Stomach smooth muscle (tissue), 2 donors: ENCODE data around the gene FYN.

Source experiments
- H3K27ac ChIP-seq: one replicate; pipeline ENCODE4 v1.7.0; 2013; ENCODE audit warnings: mild to moderate bottlenecking, low read length, inconsistent platforms
- H3K27me3 ChIP-seq, 2 donors: one replicate each; pipeline ENCODE4 v1.7.0; 2013; ENCODE audit warnings: low read length in 2 of 2; ENCODE audit not compliant: insufficient read depth in 2 of 2, control insufficient read depth in 1 of 2
- H3K36me3 ChIP-seq, 2 donors: one replicate each; pipeline ENCODE4 v1.7.0; 2013; ENCODE audit warnings: low read length in 2 of 2; ENCODE audit not compliant: control insufficient read depth in 2 of 2, insufficient read depth in 2 of 2
- H3K4me1 ChIP-seq: one replicate; pipeline ENCODE4 v1.7.0; 2013; ENCODE audit warnings: low read length; ENCODE audit not compliant: control insufficient read depth, insufficient read depth
- H3K4me3 ChIP-seq, 2 donors: one replicate each; pipeline ENCODE4 v1.7.0; 2013; ENCODE audit warnings: low read length in 2 of 2
- H3K9ac ChIP-seq, 2 donors: one replicate each; pipeline ENCODE4 v1.7.0; 2013; ENCODE audit warnings: low read length in 2 of 2, mild to moderate bottlenecking in 1 of 2
- H3K9me3 ChIP-seq, 2 donors: one replicate each; pipeline ENCODE4 v1.7.0; 2013; ENCODE audit warnings: low read length in 2 of 2; ENCODE audit not compliant: control insufficient read depth in 2 of 2
- donor health status: healthy.
- donor health status: Pancreatic carcinoma.

The FYN gene

GRCh38 chr6:111768431-111768770, 104.9 kb downstream of the FYN start:
- Histone ChIP-seq H3K9ac (no peak overlapping the region), H3K36me3 (peaks cover 0 to 3% of the 10 kb centered on the region in 2 donors), H3K4me3 (no peak overlapping the region), H3K27ac (no peak overlapping the region), H3K9me3 (no peaks in the 10 kb centered on the region), H3K27me3 (no peaks in the 10 kb centered on the region), H3K4me1 (no peaks in the 10 kb centered on the region)

GRCh38 chr6:111767752-111768430, 105.4 kb downstream of the FYN start:
- Histone ChIP-seq H3K27me3 (no peaks in the 10 kb centered on the region), H3K27ac (no peak overlapping the region), H3K36me3 (peaks cover 0 to 3% of the 10 kb centered on the region in 2 donors), H3K4me3 (no peak overlapping the region), H3K9me3 (no peaks in the 10 kb centered on the region), H3K4me1 (no peaks in the 10 kb centered on the region), H3K9ac (no peak overlapping the region)

- H3K27ac ChIP-seq, result no peak overlapping the region
- H3K36me3 ChIP-seq, result peaks cover 0 to 3% of the 10 kb centered on the region in 2 donors
- no peak overlapping the region for H3K4me3 ChIP-seq
- H3K9ac ChIP-seq, result no peak overlapping the region
- H3K9me3 ChIP-seq, result no peaks in the 10 kb centered on the region
- H3K27me3 ChIP-seq, result no peaks in the 10 kb centered on the region
- peaks cover 11% of the 10 kb centered on the region for H3K4me1 ChIP-seq
These were observed 106.9 kb downstream of the FYN start for GRCh38 chr6:111766201-111766857.

GRCh38 chr6:111765763-111766162, 107.5 kb downstream of the FYN start:
- Histone ChIP-seq H3K27me3 (no peaks in the 10 kb centered on the region), H3K9ac (no peak overlapping the region), H3K9me3 (no peaks in the 10 kb centered on the region), H3K27ac (no peak overlapping the region), H3K4me1 (peaks cover 16% of the 10 kb centered on the region), H3K36me3 (peaks cover 0 to 3% of the 10 kb centered on the region in 2 donors), H3K4me3 (no peak overlapping the region)

GRCh38 chr6:111764238-111765175, 108.7 kb downstream of the FYN start:
- Histone ChIP-seq H3K4me1 (peaks cover 26% of the 10 kb centered on the region), H3K27me3 (no peaks in the 10 kb centered on the region), H3K9me3 (no peaks in the 10 kb centered on the region), H3K36me3 (peaks cover 0 to 3% of the 10 kb centered on the region in 2 donors), H3K27ac (no peak overlapping the region), H3K9ac (no peak overlapping the region), H3K4me3 (no peak overlapping the region)

GRCh38 chr6:111763381-111763780, 109.9 kb downstream of the FYN start:
- no peak overlapping the region for H3K27ac ChIP-seq
- no peak overlapping the region for H3K4me3 ChIP-seq
- H3K9ac ChIP-seq, result no peak overlapping the region
- peaks cover 33% of the 10 kb centered on the region for H3K4me1 ChIP-seq
- H3K36me3 ChIP-seq, result peaks cover 0 to 3% of the 10 kb centered on the region in 2 donors
- no peaks in the 10 kb centered on the region for H3K9me3 ChIP-seq
- no peaks in the 10 kb centered on the region for H3K27me3 ChIP-seq

GRCh38 chr6:111761783-111762312, 111.4 kb downstream of the FYN start:
- H3K4me3 ChIP-seq, result no peak overlapping the region
- H3K9ac ChIP-seq, result no peak overlapping the region
- peaks cover 0 to 3% of the 10 kb centered on the region in 2 donors for H3K36me3 ChIP-seq
- H3K4me1 ChIP-seq, result peaks cover 33% of the 10 kb centered on the region
- H3K27me3 ChIP-seq, result no peaks in the 10 kb centered on the region
- peak overlapping the region; percentile 38 for H3K27ac ChIP-seq
- H3K9me3 ChIP-seq, result no peaks in the 10 kb centered on the region

- H3K36me3 ChIP-seq, result peaks cover 0 to 3% of the 10 kb centered on the region in 2 donors
- peak overlapping the region in 1 of 2 donors; percentile 10 for H3K4me3 ChIP-seq
- no peaks in the 10 kb centered on the region for H3K27me3 ChIP-seq
- H3K9me3 ChIP-seq, result no peaks in the 10 kb centered on the region
- H3K9ac ChIP-seq, result no peak overlapping the region
- peaks cover 33% of the 10 kb centered on the region for H3K4me1 ChIP-seq
- H3K27ac ChIP-seq, result peak overlapping the region; percentile 90
These were observed 112.0 kb downstream of the FYN start for GRCh38 chr6:111761212-111761611.

- H3K4me1 ChIP-seq, result peaks cover 33% of the 10 kb centered on the region
- peaks cover 0 to 3% of the 10 kb centered on the region in 2 donors for H3K36me3 ChIP-seq
- H3K27ac ChIP-seq, result peak overlapping the region; percentile 90
- no peaks in the 10 kb centered on the region for H3K9me3 ChIP-seq
- peak overlapping the region; percentile 48 to 80 for H3K9ac ChIP-seq
- H3K27me3 ChIP-seq, result no peaks in the 10 kb centered on the region
- peak overlapping the region; percentile 68 to 73 for H3K4me3 ChIP-seq
These were observed 113.1 kb downstream of the FYN start for GRCh38 chr6:111759836-111760785.
